ENCODE results near the gene XXYLT1. TPM values are rescaled to one million over a fixed set of nuclear protein-coding genes. Genes with fewer than 3 reads are reported as not detected.

XXYLT1 gene
- total RNA-seq, 1 experiment from 2014 or later: 23.4 TPM

- Mint-ChIP-seq H3K27me3 (ENCODE audit: low read depth) (no peaks in the 10 kb centered on the region; the same call in 1 of the 2 replicates), H3K27ac (no peak overlapping the region), H3K4me3 (no peak overlapping the region), H3K36me3 (no peaks in the 10 kb centered on the region), H3K4me1 (peaks cover 30% of the 10 kb centered on the region), H3K9me3 (no peaks in the 10 kb centered on the region)
- ATAC-seq: no peak
- ChIA-PET POLR2A (no interaction called here), CTCF (no interaction called here)
- no peak for DNase-seq (ENCODE audit: low spot score)
- TF ChIP-seq TCF7 (CRISPR knock-in tag; IDR thresholded peaks at IDR 0.05; ENCODE audit: low read depth): no peak
- TF ChIP-seq ZNF219 (CRISPR knock-in tag; IDR thresholded peaks at IDR 0.05; ENCODE audit: borderline replicate concordance): no peak
- TF ChIP-seq AFF4 (CRISPR knock-in tag; IDR thresholded peaks at IDR 0.05; ENCODE audit: borderline replicate concordance): no peak
- no peak for TF ChIP-seq FOXP1 (CRISPR knock-in tag; IDR thresholded peaks at IDR 0.05; ENCODE audit: borderline replicate concordance)
- TF ChIP-seq HMGA2 (CRISPR knock-in tag; IDR thresholded peaks at IDR 0.05): no peak
- TF ChIP-seq FOXJ3 (CRISPR knock-in tag; IDR thresholded peaks at IDR 0.05; ENCODE audit: borderline replicate concordance): no peak
- no peak for TF ChIP-seq MYBL2 (CRISPR knock-in tag; IDR thresholded peaks at IDR 0.05)
- TF ChIP-seq IRF2 (CRISPR knock-in tag; IDR thresholded peaks at IDR 0.05; ENCODE audit: borderline replicate concordance, low read depth): no peak
- TF ChIP-seq E2F4 (CRISPR knock-in tag; IDR thresholded peaks at IDR 0.05; ENCODE audit: borderline replicate concordance, low read depth): no peak
- no peak for TF ChIP-seq ZNF232 (CRISPR knock-in tag; IDR thresholded peaks at IDR 0.05)
- no peak for TF ChIP-seq MAX (CRISPR knock-in tag; IDR thresholded peaks at IDR 0.05)
- no peak for TF ChIP-seq ZNF281 (CRISPR knock-in tag; IDR thresholded peaks at IDR 0.05)
- TF ChIP-seq HMGXB4 (CRISPR knock-in tag; IDR thresholded peaks at IDR 0.05): no peak
- no peak for TF ChIP-seq CDX4 (CRISPR knock-in tag; IDR thresholded peaks at IDR 0.05; ENCODE audit: borderline replicate concordance)
- TF ChIP-seq ETV6 (CRISPR knock-in tag; IDR thresholded peaks at IDR 0.05): no peak
- TF ChIP-seq ATF2 (CRISPR knock-in tag; IDR thresholded peaks at IDR 0.05; ENCODE audit: borderline replicate concordance, low read depth): no peak
- TF ChIP-seq NR3C1 (CRISPR knock-in tag; conservative IDR thresholded peaks at IDR 0.05; ENCODE audit: low read depth): no peak
- no peak for TF ChIP-seq SOX15 (CRISPR knock-in tag; IDR thresholded peaks at IDR 0.05)
Measured at GRCh38 chr3:195043607-195044339, 227.2 kb downstream of the XXYLT1 start.

Data from WTC11 (cell line).